Choroid plexus epithelial cell (primary cell): Measurements from ENCODE around the gene PAK5.

Experiments
- DNase-seq: peaks from one replicate; pipeline ENCODE4 v3.0.0-alpha.2; 2010; ENCODE audit warnings: low read depth
- H3K4me3 ChIP-seq: 2 replicates; pipeline ENCODE4 v1.5.1; 2011; ENCODE audit warnings: low read depth, mild to moderate bottlenecking, control low read depth, low read length, moderate library complexity
- TF ChIP-seq, protein P1 (sequence below): conservative IDR thresholded peaks from 2 replicates; pipeline ENCODE4 v1.5.1; 2011; ENCODE audit warnings: low read depth, mild to moderate bottlenecking, control low read depth, inconsistent platforms, low read length, moderate library complexity

PAK5 gene

GRCh38 chr20:9630554-9630953 is 208.3 kb downstream of the PAK5 start:
- no peak overlapping the region for H3K4me3 ChIP-seq
- DNase-seq: no peak
- TF ChIP-seq, protein P1, sequence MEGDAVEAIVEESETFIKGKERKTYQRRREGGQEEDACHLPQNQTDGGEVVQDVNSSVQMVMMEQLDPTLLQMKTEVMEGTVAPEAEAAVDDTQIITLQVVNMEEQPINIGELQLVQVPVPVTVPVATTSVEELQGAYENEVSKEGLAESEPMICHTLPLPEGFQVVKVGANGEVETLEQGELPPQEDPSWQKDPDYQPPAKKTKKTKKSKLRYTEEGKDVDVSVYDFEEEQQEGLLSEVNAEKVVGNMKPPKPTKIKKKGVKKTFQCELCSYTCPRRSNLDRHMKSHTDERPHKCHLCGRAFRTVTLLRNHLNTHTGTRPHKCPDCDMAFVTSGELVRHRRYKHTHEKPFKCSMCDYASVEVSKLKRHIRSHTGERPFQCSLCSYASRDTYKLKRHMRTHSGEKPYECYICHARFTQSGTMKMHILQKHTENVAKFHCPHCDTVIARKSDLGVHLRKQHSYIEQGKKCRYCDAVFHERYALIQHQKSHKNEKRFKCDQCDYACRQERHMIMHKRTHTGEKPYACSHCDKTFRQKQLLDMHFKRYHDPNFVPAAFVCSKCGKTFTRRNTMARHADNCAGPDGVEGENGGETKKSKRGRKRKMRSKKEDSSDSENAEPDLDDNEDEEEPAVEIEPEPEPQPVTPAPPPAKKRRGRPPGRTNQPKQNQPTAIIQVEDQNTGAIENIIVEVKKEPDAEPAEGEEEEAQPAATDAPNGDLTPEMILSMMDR: no peak

GRCh38 chr20:9629831-9630230 is 209.0 kb downstream of the PAK5 start:
- TF ChIP-seq, protein P1: no peak
- no peak for DNase-seq
- no peak overlapping the region for H3K4me3 ChIP-seq

GRCh38 chr20:9628589-9628988 is 210.3 kb downstream of the PAK5 start:
- H3K4me3 ChIP-seq: no peak overlapping the region
- DNase-seq: no peak
- TF ChIP-seq, protein P1: no peak

- peak; percentile 3 for DNase-seq
- H3K4me3 ChIP-seq: no peak overlapping the region
- TF ChIP-seq, protein P1: no peak
Measured at GRCh38 chr20:9628141-9628540, 210.7 kb downstream of the PAK5 start.

GRCh38 chr20:9627219-9627618 is 211.7 kb downstream of the PAK5 start:
- DNase-seq: no peak
- H3K4me3 ChIP-seq: no peak overlapping the region
- TF ChIP-seq, protein P1: no peak

- DNase-seq: no peak
- TF ChIP-seq, protein P1: no peak
- H3K4me3 ChIP-seq: no peak overlapping the region
Measured at GRCh38 chr20:9626357-9626756, 212.5 kb downstream of the PAK5 start.

DNA sequence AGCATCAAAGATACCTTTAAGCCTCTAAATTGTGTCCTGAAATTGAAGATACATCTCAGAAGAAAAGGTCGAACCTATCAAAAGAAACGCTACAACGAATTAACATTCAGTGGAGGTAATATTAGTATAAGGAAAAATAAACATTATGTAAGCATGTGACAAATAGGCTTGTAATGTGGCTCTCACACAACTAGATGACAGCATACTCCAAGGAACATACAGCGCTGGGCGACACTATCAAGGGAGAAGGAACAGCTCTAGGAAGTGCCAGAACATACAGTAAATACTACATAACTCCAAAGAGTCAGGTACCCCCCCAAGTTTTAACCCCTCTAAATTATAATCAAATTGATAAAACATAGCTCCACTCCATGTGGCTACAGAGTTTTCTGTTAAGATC is 220.9 kb downstream of the PAK5 start:
- peak; percentile 62 for DNase-seq
- TF ChIP-seq, protein P1: peak; percentile 38
- no peak overlapping the region for H3K4me3 ChIP-seq
